A673 (cell line): ENCODE results near the gene BOK.

ENCODE experiments used
- EZH2 ChIP-seq: fragments of 200-600 bp; sonication (generic); IDR thresholded peaks from 2 replicates; pipeline ENCODE4 v1.6.1; 2017; ENCODE audit warnings: borderline replicate concordance, low read depth, mild to moderate bottlenecking, mixed read lengths, antibody characterized with exemption, low read length; ENCODE audit not compliant: poor library complexity, severe bottlenecking
- TF ChIP-seq, protein P1 (sequence below): fragments of 300-800, 200-600 bp; sonication (generic); conservative IDR thresholded peaks from 2 replicates; pipeline ENCODE4 v1.5.1; 2017; ENCODE audit warnings: low read depth, mild to moderate bottlenecking, antibody characterized with exemption, low read length, moderate library complexity, mixed read lengths

DNA sequence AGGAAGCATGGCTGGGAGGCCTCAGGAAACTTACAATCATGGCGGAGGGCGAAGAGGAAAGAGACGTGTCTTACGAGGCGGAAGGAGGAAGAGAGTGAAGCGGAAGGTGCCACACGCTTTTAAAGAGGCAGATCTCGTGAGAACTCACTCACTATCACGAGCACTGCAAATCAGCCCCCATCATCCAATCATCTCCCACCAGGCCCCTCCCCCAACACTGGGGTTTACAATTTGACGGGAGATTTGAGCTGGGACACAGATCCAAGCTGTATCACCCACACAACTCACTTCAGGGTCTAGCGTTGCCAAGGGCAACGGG is 5.1 kb upstream of the BOK start:
- TF ChIP-seq, protein P1, sequence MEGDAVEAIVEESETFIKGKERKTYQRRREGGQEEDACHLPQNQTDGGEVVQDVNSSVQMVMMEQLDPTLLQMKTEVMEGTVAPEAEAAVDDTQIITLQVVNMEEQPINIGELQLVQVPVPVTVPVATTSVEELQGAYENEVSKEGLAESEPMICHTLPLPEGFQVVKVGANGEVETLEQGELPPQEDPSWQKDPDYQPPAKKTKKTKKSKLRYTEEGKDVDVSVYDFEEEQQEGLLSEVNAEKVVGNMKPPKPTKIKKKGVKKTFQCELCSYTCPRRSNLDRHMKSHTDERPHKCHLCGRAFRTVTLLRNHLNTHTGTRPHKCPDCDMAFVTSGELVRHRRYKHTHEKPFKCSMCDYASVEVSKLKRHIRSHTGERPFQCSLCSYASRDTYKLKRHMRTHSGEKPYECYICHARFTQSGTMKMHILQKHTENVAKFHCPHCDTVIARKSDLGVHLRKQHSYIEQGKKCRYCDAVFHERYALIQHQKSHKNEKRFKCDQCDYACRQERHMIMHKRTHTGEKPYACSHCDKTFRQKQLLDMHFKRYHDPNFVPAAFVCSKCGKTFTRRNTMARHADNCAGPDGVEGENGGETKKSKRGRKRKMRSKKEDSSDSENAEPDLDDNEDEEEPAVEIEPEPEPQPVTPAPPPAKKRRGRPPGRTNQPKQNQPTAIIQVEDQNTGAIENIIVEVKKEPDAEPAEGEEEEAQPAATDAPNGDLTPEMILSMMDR: no peak
- no peak for TF ChIP-seq EZH2
